Thyroid gland (tissue), 4 donors: Measurements from ENCODE around the gene TCF12. TPM values are rescaled to one million over a fixed set of nuclear protein-coding genes. Genes with fewer than 3 reads are reported as not detected.

ENCODE experiments used
- DNase-seq, 2 donors: peaks; one replicate each; pipeline ENCODE4 v3.0.0-alpha.2; 2019
- H3K27ac ChIP-seq, 3 donors: fragments of 200-600 bp; sonication (generic); 1 replicate in 2 of 3; 2 replicates in 1 of 3; pipeline ENCODE4 v1.5.1; 2016 to 2019; ENCODE audit warnings: mild to moderate bottlenecking in 1 of 3, moderate library complexity in 1 of 3
- H3K27me3 ChIP-seq: fragments of 200-600 bp; sonication (generic); one replicate; pipeline ENCODE4 v1.5.1; 2019
- H3K36me3 ChIP-seq, 2 donors: fragments of 200-600 bp; sonication (generic); one replicate each; pipeline ENCODE4 v1.5.1; 2016 to 2019
- H3K4me1 ChIP-seq, 2 donors: fragments of 200-600 bp; sonication (generic); one replicate each; pipeline ENCODE4 v1.5.1; 2017 to 2019
- H3K4me3 ChIP-seq, 3 donors: fragments of 200-600 bp; sonication (generic); replicated peaks in 1 of 3; 1 replicate in 2 of 3; 2 replicates in 1 of 3; pipeline ENCODE4 v1.5.1; 2016; ENCODE audit warnings: mild to moderate bottlenecking in 1 of 3
- H3K9me3 ChIP-seq: fragments of 200-600 bp; sonication (generic); one replicate; pipeline ENCODE4 v1.5.1; 2017
- CTCF ChIP-seq, 6 experiments: fragments of 200-600 bp in 3 of 6; fragments of 450-650 bp in 3 of 6; sonication (generic) in 3 of 6; IDR thresholded peaks; one replicate each; pipeline ENCODE4 v1.5.1; 2016 to 2019; ENCODE audit warnings: antibody characterized with exemption in 6 of 6, mild to moderate bottlenecking in 2 of 6, inconsistent platforms in 1 of 6, moderate library complexity in 1 of 6
- POLR2A ChIP-seq, 2 donors: fragments of 450-650 bp; IDR thresholded peaks; one replicate each; pipeline ENCODE4 v1.6.1; 2017; ENCODE audit warnings: antibody characterized with exemption in 2 of 2, mild to moderate bottlenecking in 2 of 2, moderate library complexity in 1 of 2
- WGBS, 2 donors: methylation state at CpG; one replicate each; pipeline ENCODE4 v1.1.5; 2017; 5-methylcytosine and 5-hydroxymethylcytosine counted together
- intact Hi-C: fragments of 100-400 bp; cut with DNase I; formaldehyde crosslinking; loops from one replicate; pipeline ENCODE4 v1.15.1; 2023
- total RNA-seq, 4 donors: library from RNA; depleted of rRNA; stranded (reverse); fragments of >200 nt; gene quantifications; one replicate each; pipeline ENCODE4 v1.2.3, GENCODE V29; 2016

The TCF12 gene
- total RNA-seq, 4 donors from 2014 or later: 54.8 to 156 (median 108) TPM

DNA sequence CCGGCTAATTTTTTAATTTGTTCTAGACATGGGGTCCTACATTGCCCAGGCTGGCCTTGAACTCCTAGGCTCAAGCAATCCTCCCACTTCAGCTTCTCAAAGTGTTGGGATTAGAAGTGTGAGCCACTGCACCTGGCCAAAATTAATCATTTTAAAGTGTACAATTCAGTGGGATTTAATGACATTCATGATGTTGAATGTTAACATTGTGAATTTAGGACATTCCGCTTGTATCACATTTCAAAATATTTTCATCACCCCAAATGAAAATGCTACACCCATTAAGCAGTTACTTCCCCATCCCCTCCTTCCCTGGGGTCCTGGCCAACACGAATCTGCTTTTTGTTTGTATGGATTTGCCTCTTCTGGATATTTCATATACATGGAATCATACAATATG lies 395.8 kb downstream of the TCF12 start:
- no peaks in the 10 kb centered on the region for H3K27me3 ChIP-seq
- no peak overlapping the region for H3K4me3 ChIP-seq
- no peaks in the 10 kb centered on the region for H3K36me3 ChIP-seq
- DNase-seq: no peak
- TF ChIP-seq POLR2A (IDR thresholded peaks at IDR 0.05) (no peak), CTCF (IDR thresholded peaks at IDR 0.05) (no peak)
- no peaks in the 10 kb centered on the region for H3K4me1 ChIP-seq
- H3K9me3 ChIP-seq: no peaks in the 10 kb centered on the region
- intact Hi-C loops: no loop called here
- WGBS, 2 donors: 86 to 99% methylated on average over 3 of the region's 3 CpGs
- no peak overlapping the region for H3K27ac ChIP-seq

DNA sequence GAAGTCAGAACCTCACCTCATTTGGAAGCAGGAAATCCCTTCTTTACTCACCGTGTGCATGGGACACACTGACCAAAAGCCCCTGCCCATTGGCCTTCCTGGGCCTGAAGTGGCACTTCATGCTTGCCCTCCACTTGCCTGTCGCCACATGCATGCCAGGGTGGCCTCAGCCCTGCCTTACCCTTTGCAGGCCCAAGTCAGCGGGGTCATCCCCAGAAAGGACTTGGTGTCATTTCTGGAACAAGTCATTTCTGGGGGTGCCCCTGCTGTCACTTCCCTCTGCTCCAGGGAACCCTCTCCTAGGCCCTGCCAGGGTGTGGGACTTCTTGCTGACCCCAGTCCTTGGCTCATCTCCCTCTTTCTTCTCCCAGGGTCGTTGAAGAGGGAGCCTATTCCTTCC lies 398.0 kb downstream of the TCF12 start:
- TF ChIP-seq POLR2A (IDR thresholded peaks at IDR 0.05) (no peak), CTCF (IDR thresholded peaks at IDR 0.05) (no peak)
- intact Hi-C loops: no loop called here
- no peaks in the 10 kb centered on the region for H3K27me3 ChIP-seq

GRCh38 chr15:57319226-57319918 lies 400.9 kb downstream of the TCF12 start:
- Histone ChIP-seq H3K9me3 (no peaks in the 10 kb centered on the region), H3K4me1 (peaks cover 0 to 9% of the 10 kb centered on the region in 2 donors), H3K27me3 (no peaks in the 10 kb centered on the region), H3K27ac (no peak overlapping the region), H3K4me3 (no peak overlapping the region), H3K36me3 (no peaks in the 10 kb centered on the region)
- WGBS, 2 donors: 92 to 95% methylated on average over 32 to 36 of the region's 36 CpGs
- no peak for TF ChIP-seq POLR2A (IDR thresholded peaks at IDR 0.05)
- no peak for TF ChIP-seq CTCF (IDR thresholded peaks at IDR 0.05)
- intact Hi-C loops: no loop called here
- DNase-seq: no peak

More for the DNA sequence above, 398.0 kb downstream of the TCF12 start:
- H3K36me3 ChIP-seq: no peaks in the 10 kb centered on the region
- WGBS, 2 donors: 69 to 75% methylated on average over 4 of the region's 4 CpGs
- H3K9me3 ChIP-seq: no peaks in the 10 kb centered on the region
- peaks cover 0 to 4% of the 10 kb centered on the region in 2 donors for H3K4me1 ChIP-seq
- no peak overlapping the region for H3K27ac ChIP-seq
- no peak overlapping the region for H3K4me3 ChIP-seq
- no peak for DNase-seq

- no peaks in the 10 kb centered on the region for H3K27me3 ChIP-seq
- H3K4me1 ChIP-seq: peaks cover 0 to 10% of the 10 kb centered on the region in 2 donors
- TF ChIP-seq CTCF (IDR thresholded peaks at IDR 0.05) (no peak), POLR2A (IDR thresholded peaks at IDR 0.05) (no peak)
- no peak overlapping the region for H3K27ac ChIP-seq
- 87 to 89% methylated on average over 22 to 23 of the region's 23 CpGs for WGBS, 2 donors
- no peaks in the 10 kb centered on the region for H3K9me3 ChIP-seq
- no peak overlapping the region for H3K4me3 ChIP-seq
- intact Hi-C loops: no loop called here
- DNase-seq: no peak
- no peaks in the 10 kb centered on the region for H3K36me3 ChIP-seq
These were observed 401.6 kb downstream of the TCF12 start for GRCh38 chr15:57319919-57320560.

DNA sequence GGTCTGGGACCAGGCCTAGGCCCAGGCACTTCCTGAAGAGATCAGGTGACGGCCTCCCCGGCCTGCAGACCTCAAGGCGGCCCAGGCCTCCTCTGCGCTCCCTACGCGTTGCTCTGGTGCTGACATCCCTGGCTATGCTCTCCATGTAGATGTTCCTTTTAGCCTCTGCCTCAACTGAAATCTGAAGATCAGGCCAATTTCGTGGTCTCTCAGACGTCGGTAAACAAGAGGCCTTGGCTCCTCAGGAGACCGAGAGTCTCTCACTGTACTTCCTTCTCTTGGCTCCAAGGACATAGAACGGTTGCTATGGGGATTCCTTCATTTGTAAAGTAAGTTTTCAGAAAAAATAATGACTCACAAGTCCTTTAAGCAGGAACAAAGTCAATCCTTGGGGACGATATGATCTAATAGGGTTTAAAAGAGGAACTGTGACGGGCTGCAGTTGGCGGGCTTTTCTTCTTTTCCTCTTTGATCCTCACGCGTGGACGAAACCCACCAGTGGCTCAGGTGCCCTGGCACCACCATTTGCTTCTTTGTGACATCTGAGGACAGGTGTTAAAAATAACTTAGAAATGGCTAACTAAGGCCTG lies 402.3 kb downstream of the TCF12 start:
- Histone ChIP-seq H3K9me3 (no peaks in the 10 kb centered on the region), H3K27ac (no peak overlapping the region), H3K4me3 (no peak overlapping the region), H3K27me3 (no peaks in the 10 kb centered on the region), H3K4me1 (peaks cover 0 to 14% of the 10 kb centered on the region in 2 donors), H3K36me3 (no peaks in the 10 kb centered on the region)
- 67 to 70% methylated on average over 17 of the region's 17 CpGs for WGBS, 2 donors
- TF ChIP-seq POLR2A (IDR thresholded peaks at IDR 0.05): no peak
- no peak for TF ChIP-seq CTCF (IDR thresholded peaks at IDR 0.05)
- intact Hi-C loops: no loop called here
- no peak for DNase-seq
